ENCODE results near the gene MYO1B.

- no peak for TF ChIP-seq CTCF (IDR thresholded peaks at IDR 0.05; ENCODE audit: low read depth, low read length)
- no peak for TF ChIP-seq EZH2phosphoT487 (IDR thresholded peaks at IDR 0.05; ENCODE audit: low read depth)
Measured at GRCh38 chr2:191262436-191262835, 17.2 kb downstream of the MYO1B start.

All from OCI-LY3 (cell line).